HG02588 (cell line): ENCODE measurements around the gene H2BK1.

Experiments
- ATAC-seq: cut with Tn5 transposase; IDR thresholded peaks from one replicate; pipeline ENCODE4 v1.9.1; 2021; ENCODE audit warnings: mild to moderate bottlenecking, moderate library complexity; ENCODE audit not compliant: unreplicated experiment

Gene H2BK1

DNA sequence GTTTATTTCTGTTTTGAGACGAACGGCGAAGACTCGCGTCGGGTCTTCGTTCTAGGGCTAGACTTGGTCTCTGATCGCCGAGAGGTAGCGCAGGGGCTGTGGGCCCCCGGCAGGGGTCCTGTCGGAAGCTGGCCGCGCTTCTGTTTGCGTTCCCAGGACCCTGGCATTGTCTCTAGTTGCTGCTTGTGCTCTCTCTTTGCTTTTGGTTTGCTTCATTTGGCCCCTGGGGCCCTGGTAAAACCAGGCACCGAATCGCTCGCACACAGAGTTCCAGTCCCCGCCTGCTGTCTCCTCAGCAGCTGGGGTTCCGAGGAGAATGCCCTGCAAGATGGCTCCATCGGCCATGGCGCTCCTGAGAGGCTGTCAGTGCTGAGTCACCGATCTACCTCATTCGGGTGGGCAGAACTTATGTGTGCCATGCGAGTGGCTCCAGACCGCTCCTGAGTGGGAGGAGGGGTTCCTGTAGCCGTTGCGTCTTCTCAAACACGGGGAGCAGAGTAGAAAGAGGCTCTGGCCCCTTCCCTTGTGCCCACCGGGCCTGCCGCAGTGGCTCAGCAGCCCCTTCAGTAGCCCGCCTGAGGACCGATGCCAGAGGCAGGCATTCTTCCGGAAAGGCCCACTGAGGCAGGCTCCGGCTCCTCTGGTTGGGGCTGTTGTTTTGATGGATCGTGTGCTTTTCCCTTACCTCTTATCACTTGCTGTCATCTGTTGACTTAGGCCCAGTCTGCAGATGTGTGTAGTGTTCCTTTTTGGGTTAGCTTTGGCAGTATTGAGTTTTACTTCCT is 22.8 kb upstream of the H2BK1 start:
- peak; percentile 29 for ATAC-seq

DNA sequence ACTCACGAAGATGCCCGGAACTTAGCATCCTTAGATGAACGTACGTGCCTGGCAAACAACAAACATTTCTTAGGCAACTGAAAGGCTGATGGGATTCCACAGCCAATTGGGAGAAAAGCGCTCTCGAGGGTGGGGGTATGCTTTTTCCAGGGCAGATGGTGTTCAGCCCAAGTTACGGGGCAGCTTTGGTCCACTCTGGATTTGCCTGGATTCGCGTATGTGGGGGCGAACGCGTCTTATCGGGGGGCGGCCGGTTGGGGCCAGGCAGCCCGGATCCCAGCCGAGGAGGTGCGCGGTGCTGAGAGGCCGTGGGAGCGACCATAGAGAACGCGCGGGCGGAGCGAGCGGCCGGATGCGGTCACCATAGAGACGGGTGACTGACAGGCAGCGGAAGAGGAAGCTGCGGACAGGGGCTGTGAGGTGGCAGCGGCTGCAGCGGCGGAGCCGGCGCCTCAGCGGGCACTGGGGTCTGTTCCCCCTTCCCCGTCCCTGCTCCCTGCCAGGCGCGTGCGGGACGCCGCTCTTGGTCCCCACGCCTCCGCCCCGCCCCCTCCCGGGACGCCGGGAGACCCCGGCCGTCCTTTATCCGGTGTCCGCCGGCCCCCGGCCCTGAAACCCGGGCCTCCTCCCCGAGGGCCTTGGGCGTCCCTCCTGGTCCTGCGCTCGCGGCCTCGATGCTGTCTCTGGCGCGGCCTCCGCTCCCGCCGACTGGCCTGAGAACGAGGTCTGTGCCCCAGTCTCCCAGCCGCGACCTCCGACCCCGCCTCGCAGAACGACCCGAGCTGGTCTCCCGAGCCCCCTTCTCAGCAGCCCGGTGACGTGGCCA is 22.0 kb upstream of the H2BK1 start, which contains the start of gene CHPF2:
Gene CHPF2 (plus strand): TSS at position 393 of the 826 bp plus-strand sequence. CDS start 1,529 bp downstream, outside the sequence.
- peak; percentile 97 for ATAC-seq

DNA sequence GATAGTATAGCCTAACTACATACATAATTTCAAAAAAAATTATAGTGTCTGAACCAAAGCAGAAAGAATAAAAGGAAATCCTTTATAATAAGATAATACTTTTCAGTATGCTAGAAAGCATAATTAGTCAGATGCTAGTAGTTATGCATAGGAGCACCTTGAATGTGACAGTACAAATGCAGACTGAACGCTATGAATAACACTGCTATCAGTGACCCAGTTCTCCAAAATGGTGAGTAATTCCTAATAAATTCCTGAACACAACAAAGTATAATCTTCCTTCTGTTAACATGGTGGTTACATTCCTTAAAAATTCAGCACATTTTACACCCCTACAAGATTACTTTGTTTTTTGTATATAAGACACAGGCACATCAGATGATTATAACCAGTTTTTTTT is 20.8 kb upstream of the H2BK1 start:
- no peak for ATAC-seq

DNA sequence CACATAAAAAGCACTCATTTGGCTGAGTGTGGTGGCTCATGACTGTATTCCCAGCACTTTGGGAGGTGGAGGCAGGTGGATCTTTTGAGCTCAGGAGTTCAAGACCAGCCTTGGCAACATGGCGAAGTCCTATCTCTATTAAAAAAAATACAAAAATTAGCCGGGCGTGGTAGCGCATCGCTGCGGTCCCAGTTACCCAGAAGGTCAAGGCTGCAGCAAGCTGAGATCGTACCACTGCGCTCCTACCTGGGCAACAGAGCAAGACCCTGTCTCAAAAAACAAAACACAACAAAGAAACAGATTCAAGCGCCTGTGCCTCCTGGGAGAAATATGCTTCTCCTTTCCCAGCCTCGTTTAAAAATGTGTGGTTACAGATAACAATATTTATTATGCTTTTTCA is 19.0 kb upstream of the H2BK1 start:
- no peak for ATAC-seq

DNA sequence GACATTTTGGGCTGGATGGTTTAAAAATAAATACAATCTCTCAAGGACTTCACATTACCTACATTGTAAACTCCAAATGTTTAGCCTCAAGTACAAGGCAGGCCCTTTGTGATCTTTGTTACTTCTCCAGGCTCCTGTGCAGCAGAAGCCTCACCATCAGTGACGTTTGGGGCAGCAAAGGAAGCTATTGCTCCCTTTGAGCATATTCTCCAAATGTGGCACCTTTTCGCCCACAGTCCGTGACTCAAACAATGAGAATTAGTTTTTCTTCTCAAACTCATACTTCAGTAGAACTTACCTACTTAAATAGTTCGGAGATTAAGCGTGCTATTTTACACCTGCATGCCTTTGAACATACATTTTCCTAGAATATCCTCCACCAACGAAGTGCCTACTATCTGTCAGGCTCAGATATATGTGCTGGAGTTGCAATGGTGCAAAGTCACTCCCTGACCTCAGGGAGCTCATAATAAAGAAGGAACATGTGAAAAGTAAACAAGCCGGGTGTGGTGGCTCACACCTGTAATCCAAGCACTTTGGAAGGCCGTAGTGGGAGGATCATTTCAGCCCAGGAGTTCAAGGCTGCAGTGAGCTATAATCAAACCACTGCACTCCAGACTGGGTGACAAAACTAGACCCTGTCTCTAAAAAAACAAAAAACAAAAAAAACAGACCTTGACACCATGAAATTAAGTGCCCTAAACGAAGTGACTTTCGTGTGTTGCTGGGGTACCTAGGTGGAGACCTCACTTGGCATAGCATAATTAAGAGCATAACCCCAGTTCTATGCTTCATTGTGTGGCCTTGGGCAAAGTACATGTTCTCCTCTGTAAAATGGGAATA is 18.0 kb upstream of the H2BK1 start:
- no peak for ATAC-seq

DNA sequence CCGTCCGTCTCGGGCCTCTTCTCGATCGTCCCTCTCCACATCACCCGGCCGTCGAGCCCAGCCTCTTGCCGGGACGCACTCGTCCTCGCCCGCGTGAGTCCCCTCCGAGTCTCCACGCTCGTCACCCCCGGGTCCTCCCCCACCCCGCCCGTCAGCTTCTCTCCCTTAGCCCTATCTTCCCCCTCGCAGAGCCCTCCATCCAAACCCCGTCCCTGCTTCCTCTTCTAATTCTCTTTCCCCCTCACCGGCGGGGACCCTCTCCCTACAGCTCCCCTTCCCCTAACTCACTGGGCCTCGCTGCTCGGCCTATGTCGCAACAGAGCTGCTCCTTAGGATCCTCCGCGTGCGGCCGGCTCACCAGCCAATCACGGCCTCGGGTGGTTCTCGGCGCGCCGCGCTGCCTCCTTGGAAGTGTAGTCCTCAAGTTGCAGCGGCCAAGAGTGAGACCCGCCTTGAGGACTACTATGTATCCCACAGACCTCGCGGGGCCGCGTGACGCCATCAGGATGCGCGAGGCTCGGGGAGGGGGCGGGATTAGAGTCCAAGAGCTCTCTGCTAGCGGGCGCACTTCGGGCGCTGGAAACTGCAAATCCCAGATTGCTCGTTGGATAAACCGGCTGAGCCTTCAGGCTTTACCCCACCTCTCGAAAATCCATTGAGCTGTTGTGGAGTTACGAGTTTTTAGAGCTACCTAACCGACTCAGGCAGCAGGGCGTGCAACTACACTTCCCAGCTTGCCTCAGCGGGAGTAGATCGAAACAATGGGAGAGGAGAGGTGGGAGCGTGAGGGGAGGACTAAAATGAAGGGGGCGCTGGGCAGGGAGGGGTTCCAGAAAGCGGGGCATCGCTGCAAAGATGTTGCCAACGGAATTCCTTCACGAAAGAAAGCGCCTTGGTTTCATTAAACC is 16.8 kb upstream of the H2BK1 start, which contains the start of gene ABCF2:
Gene ABCF2 (minus strand): TSS at position 331 of the 908 bp plus-strand sequence. CDS start 747 bp downstream, outside the sequence.
- ATAC-seq = peak; percentile 99

DNA sequence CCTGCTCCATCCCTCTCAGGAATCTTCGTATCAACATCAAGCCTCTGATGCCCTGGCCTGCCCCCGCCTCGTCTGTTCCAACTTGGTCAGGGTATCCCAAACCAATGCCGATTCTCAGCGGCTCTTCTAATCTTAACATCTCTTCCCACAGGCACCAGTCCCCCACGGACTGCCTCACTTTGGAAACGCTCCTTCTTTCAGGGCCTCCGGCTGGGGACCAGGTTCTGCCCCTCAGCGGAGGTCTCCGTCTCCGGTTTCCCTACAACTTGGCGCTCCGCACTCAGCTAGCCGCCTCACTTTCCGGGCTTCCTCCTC is 16.2 kb upstream of the H2BK1 start:
- peak; percentile 5 for ATAC-seq

DNA sequence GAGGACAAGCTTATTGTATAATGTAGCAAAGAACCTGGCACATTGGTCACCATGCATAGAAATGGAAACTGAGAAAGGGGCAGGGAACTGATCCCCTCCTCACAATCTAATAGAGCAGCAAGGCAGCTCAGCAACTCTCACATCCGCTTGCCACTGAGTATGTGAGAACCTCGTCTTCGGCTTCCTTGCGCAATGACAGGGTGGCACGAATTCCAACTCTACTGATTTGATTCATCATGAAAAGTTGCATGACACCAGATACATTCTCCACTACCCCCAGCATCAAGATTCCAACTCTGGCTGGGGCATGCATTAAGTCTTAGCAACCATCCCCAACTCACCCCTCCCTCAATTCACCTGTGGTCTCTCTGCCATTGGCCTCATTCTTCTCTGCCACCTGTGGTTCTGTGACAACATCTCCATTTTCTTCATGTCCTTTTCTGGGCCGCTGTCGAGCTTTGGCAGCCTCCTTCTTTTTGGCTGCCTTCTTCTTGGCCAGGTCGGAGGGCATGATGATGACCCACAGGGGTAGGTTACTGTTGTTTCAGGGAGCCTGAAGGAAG is 15.7 kb upstream of the H2BK1 start:
- ATAC-seq = no peak

DNA sequence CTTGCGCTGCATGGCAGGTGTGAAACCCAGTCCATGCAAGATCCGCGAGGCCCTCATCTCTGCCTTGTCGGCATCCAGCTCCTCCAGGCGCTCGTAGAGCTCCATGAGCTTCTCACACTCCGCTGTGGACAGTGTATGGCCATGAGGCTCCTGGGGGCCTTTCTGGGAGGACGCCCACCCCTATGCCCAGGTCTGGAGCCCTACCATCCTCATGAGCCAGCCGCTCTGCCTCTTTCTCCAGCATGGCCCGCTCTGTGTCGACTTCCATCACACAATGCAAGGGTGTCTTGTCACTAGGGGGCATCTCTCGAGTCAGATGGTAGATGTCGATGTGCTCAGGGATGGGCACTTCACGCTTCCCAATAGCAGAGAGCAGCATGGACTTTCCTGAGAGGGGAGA is 13.4 kb upstream of the H2BK1 start:
- ATAC-seq = no peak

DNA sequence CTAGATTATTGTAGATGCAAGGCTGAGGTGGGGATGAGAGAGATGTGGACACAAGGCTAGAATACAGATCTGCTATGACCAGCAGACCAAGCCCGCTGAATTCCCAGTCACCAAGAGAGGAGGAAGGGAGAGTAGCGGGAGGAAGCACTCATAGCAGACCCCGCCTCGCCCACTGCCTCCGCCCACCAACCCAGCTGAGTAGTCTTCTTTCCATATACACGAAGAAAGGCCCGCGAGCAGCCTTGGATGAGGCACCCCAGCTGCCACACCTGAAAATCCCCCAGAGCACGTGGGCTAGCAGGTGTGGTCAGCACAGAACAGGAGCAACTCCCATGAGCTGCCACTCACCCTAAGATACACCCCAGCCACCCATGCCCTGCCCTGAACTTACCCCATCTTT is 7.9 kb upstream of the H2BK1 start:
- no peak for ATAC-seq

DNA sequence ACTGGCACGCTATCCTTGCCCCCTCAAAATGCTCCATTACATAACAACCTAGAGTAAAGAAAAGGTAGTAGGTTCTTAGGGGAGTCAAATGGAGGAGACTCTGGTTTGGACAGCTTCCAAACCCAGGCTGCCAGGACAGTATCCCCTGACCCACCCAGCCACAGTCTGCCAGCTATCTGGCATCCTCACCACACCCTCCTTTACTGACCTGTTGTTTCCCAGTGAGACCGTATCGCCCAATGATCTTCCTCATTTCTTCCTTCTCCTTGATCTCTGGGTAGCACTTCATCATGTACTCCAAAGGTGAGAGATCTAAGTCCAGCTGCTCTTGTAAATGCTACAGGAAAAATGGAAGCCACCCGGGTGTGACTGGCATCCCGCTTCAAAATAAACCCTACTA is 5.1 kb upstream of the H2BK1 start:
- ATAC-seq = no peak

DNA sequence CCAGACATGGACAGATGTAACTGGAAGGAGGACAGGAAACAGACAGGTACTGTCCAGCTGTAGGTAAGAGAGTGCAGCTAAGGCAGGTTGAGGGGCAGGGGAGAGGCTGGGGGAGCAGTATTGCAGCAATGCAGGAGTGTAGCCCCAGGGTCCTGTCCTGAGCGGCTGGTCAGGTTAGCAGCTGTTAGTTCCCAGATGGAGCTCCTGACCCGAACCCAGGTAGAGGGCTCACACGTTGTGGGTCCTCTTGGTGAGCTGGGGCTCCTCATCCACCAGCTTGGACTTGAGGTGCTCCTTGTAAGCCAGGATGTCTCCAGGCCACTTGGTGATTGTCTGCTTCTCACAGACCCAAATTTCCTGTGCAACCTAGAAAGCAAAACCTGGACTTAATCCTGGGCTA is 3.5 kb upstream of the H2BK1 start:
- no peak for ATAC-seq

DNA sequence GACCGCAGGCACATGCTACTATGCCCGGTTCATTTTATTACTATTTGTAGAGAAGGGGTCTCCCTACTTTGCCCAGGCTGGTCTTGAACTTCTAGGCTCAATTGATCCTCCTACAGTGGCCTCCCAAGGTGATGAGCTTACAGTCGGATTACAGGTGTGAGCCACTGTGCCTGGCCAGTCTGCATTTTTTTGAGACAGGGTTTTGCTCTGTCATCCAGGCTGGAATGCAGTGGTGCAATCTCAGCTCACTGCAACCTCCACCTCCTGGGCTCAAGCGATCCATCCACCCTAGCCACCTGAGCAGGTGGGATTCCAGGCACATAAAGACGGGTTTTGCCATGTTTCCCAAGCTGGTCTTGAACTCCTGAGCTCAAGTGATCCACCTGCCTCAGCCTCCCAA is 2.3 kb upstream of the H2BK1 start:
- no peak for ATAC-seq

DNA sequence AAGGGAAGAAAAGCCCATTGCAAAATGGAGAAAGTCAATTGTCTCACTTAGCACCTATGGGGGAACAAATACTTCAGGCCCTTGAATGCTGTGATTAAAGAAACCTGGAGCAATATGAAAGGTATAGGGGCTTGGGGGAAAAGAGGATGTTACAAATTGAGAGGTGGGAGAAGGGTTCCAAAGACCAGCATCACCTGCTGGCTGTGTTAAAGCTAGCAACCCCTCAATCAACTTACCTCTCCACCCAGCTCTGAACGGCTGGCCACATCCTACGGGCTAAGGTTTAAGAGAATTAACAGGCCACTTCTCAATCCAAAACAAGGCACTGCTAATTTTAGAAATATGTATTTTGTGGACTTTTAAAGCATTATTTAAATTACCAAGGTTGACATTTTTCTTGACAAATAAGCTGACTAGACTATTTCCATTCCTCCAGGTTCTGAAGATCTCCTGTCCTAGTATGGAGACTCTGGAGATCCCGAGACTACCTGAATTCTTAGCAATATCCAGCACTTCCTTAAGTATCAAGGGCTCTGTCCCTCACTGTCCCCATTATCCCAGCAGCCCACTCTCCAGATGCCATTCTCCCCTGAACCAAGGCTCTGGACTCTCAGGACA is 976 bp upstream of the H2BK1 start:
- no peak for ATAC-seq

DNA sequence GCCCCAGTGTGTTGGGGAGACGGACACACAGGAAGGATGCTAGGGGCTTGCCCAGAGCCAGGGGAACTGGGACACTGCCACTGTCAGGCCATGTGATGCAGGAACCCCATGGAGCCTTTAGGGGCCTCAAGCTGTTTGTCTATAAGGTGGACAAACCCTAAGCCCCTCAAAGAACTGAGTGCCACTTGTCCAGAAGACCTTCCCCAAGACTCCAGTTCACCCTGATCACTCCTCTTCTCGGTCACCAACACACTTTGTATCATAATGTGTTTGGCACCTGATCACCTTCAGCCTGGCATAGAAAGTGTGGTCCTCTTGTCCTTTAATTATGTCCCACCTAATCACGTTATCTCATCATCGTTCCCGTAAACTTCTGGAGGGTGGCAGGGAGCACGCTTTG is 700 bp downstream of the H2BK1 start:
- no peak for ATAC-seq

DNA sequence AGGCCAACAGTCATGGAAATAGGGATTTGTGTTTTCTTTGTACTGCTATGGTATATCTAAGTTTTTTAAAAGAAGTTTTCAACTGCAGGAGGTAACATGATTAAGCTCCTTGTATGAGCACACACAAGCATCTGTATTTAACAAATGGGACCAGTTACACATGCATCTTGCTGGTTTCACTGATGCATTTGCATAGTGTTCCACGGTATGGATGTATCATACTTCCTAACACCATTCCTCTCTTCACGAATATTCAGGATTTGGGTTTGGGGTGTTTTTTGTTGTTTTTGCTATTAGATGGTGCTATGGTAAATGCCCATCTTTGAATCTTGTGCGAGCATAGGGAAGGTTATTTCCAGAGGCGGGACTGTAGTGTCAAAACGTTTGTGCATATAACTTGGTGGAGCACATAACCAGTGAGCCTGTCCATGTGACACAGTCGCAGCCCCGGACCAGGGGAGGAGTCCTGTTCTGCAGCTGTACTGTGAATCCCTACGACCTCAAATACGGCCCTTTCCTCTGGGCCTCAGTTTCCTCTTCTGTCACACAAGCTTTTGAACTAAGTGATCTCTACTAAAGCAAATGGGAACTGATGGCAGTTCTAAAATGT is 1.9 kb downstream of the H2BK1 start:
- no peak for ATAC-seq

DNA sequence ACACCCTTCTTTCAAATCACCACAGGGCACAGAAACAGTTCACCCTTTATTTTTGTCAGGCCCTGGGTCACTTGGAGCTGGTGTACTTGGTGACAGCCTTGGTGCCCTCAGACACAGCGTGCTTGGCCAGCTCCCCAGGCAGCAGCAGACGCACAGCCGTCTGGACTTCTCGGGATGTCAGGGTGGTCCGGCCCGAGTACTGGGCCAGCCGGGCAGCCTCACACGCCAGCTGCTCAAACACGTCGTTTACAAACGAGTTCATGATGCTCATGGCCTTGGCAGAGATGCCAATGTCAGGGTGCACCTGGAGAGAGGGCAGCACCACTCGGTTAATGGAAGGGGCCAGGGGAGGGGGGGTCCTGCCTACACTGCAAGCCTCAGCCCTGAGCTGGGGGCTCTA is 2.5 kb downstream of the H2BK1 start:
- ATAC-seq = no peak

DNA sequence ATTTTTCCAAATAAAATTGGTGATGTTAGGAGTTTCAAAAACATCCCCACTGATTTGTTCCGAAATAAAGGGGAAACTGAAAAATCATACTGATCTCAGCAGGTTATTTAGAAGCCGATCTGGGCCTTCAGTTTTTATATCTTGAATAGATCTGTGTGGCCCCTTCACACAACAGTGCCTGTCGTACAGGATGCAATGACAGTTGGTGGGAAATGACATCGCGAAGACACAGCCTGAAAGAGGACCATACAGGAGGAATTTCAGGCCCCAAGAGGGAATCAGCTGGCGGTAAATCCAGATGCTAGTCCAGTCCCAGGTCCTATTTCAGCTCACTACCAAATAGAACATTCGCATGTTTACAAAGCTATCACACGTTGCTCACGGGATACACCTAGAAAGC is 3.0 kb downstream of the H2BK1 start:
- ATAC-seq = no peak

DNA sequence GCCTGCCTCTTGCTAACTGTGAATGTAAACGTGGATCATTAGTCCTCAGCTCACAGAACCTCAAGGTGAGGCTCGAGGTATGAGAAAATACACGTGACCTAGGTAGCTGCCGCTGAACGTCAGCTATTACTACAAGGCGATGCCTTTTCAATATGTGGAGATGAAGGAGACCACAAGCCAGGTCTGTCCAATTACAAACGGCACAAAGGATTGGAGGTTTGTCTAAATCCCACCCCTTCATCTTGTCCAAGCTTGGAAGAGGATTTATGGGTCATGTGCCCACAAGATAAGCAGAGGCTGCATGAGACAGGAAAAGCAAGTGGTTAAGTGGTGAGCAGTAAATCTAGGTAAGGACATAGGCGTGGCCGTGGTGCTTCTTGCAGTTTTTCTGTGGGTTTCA is 3.4 kb downstream of the H2BK1 start:
- ATAC-seq = no peak
